Cardiac muscle cell (in vitro differentiated cells and primary cell): ENCODE measurements around the gene TLK1. TPM values are rescaled to one million over a fixed set of nuclear protein-coding genes. Genes with fewer than 3 reads are reported as not detected.
A peak's percentile ranks its signal among the peaks of the same experiment; 100 is the strongest.
"Not testable (repeated sequence)": the region's sequence is repeated elsewhere in the genome, so short reads cannot be mapped to it uniquely, and the experiment has no call there.

Experiments used
- DNase-seq, 2 donors: peaks; one replicate each; pipeline versions ENCODE4 v3.0.0 to v3.0.0-alpha.2; 2010 to 2017; ENCODE audit warnings: low read depth in 1 of 2, low spot score in 1 of 2
- H3K27ac ChIP-seq: fragments of 200-600 bp; sonication (generic); 2 replicates; pipeline ENCODE4 v1.5.1; 2016
- H3K27me3 ChIP-seq: fragments of 200-600 bp; sonication (generic); 2 replicates; pipeline ENCODE4 v1.6.0; 2016; ENCODE audit warnings: control low read depth
- H3K36me3 ChIP-seq: fragments of 200-600 bp; sonication (generic); 2 replicates; pipeline ENCODE4 v1.5.1; 2016; ENCODE audit warnings: control low read depth
- H3K4me1 ChIP-seq: fragments of 200-600 bp; sonication (generic); 2 replicates; pipeline ENCODE4 v1.8.1; 2017; ENCODE audit warnings: low read depth, mild to moderate bottlenecking, mixed run types
- H3K4me3 ChIP-seq: fragments of 200-600 bp; sonication (generic); 2 replicates; pipeline ENCODE4 v1.5.1; 2016; ENCODE audit warnings: mild to moderate bottlenecking
- H3K9me3 ChIP-seq: fragments of 200-600 bp; sonication (generic); 2 replicates; pipeline ENCODE4 v1.5.1; 2017; ENCODE audit warnings: low read depth, mild to moderate bottlenecking, control low read depth
- CTCF ChIP-seq: IDR thresholded peaks from 2 replicates; pipeline ENCODE4 v1.5.1; 2012; ENCODE audit warnings: low read depth, mild to moderate bottlenecking, low read length
- polyA plus RNA-seq: library from polyadenylated mRNA; unstranded; fragments of >200 nt; fragmentation: Nextera tagmentation; extraction: Ambion mirVana; gene quantifications from 2 replicates; pipeline ENCODE4 v1.2.1, GENCODE V29; 2016
- total RNA-seq: library from RNA; depleted of rRNA; stranded (reverse); fragments of >200 nt; gene quantifications from 2 replicates; pipeline ENCODE4 v1.2.3, GENCODE V29; 2016

The TLK1 gene
- total and polyA plus RNA-seq, 2 experiments from 2014 or later: 10.1 to 29.2 TPM

GRCh38 chr2:171167352-171167997, 6.8 kb upstream of the TLK1 start:
- Histone ChIP-seq H3K27me3 (no peaks in the 10 kb centered on the region), H3K9me3 (no peaks in the 10 kb centered on the region), H3K36me3 (no peaks in the 10 kb centered on the region), H3K4me1 (no peaks in the 10 kb centered on the region), H3K27ac (no peak overlapping the region), H3K4me3 (no peak overlapping the region)
- peak in 1 of 2 donors; percentile 49 for DNase-seq
- TF ChIP-seq CTCF: no peak

GRCh38 chr2:171166328-171166983, 5.8 kb upstream of the TLK1 start:
- H3K36me3 ChIP-seq: no peaks in the 10 kb centered on the region
- H3K9me3 ChIP-seq: no peaks in the 10 kb centered on the region
- peak; percentile 31 to 60 for DNase-seq
- no peak overlapping the region for H3K27ac ChIP-seq
- H3K4me3 ChIP-seq: no peak overlapping the region
- TF ChIP-seq CTCF: no peak
- no peaks in the 10 kb centered on the region for H3K27me3 ChIP-seq
- H3K4me1 ChIP-seq: peaks cover 3% of the 10 kb centered on the region

GRCh38 chr2:171165967-171166327, 5.3 kb upstream of the TLK1 start:
- Histone ChIP-seq H3K27ac (no peak overlapping the region), H3K4me3 (no peak overlapping the region), H3K27me3 (no peaks in the 10 kb centered on the region), H3K36me3 (no peaks in the 10 kb centered on the region), H3K4me1 (peaks cover 3% of the 10 kb centered on the region), H3K9me3 (no peaks in the 10 kb centered on the region)
- TF ChIP-seq CTCF: no peak
- no peak for DNase-seq

GRCh38 chr2:171163261-171163660, 2.6 kb upstream of the TLK1 start:
- Histone ChIP-seq H3K27me3 (no peaks in the 10 kb centered on the region), H3K4me1 (peaks cover 7% of the 10 kb centered on the region), H3K27ac (no peak overlapping the region), H3K9me3 (no peaks in the 10 kb centered on the region), H3K4me3 (no peak overlapping the region), H3K36me3 (no peaks in the 10 kb centered on the region)
- no peak for TF ChIP-seq CTCF
- DNase-seq: no peak

GRCh38 chr2:171162522-171163197, 2.0 kb upstream of the TLK1 start:
- DNase-seq, H3K27ac ChIP-seq, H3K4me3 ChIP-seq, H3K36me3 ChIP-seq, H3K27me3 ChIP-seq, H3K9me3 ChIP-seq: not testable (repeated sequence)
- H3K4me1 ChIP-seq: peaks cover 13% of the 10 kb centered on the region
